A549 (cell line): Measurements from ENCODE around the gene ASPHD2.

ENCODE experiments used
- CTCF ChIP-seq: fragments of >200 bp; sonication (Bioruptor Twin); formaldehyde crosslinking; IDR thresholded peaks from 3 replicates; pipeline ENCODE4 v1.5.1; 2016
- EHMT2 ChIP-seq: fragments of 200-600 bp; sonication (generic); IDR thresholded peaks from 2 replicates; pipeline ENCODE4 v1.6.1; 2016; ENCODE audit warnings: antibody characterized with exemption, low read depth, mild to moderate bottlenecking, moderate library complexity
- EP300 ChIP-seq, 2 experiments: fragments of >200 bp; sonication (Bioruptor Twin); formaldehyde crosslinking; IDR thresholded peaks; 2 replicates in 1 of 2; 3 replicates in 1 of 2; pipeline ENCODE4 v1.6.1; 2016 to 2017
- POLR2A ChIP-seq: IDR thresholded peaks from 2 replicates; pipeline ENCODE4 v1.6.1; 2012; ENCODE audit warnings: mild to moderate bottlenecking, low read length
- POLR2AphosphoS2 ChIP-seq: conservative IDR thresholded peaks from 2 replicates; pipeline ENCODE4 v1.6.1; 2012; ENCODE audit warnings: low read length, improper control_type of control experiment, inconsistent platforms
- TF ChIP-seq, protein P1 (sequence below): IDR thresholded peaks from 2 replicates; pipeline ENCODE4 v1.6.1; 2012

- TF ChIP-seq POLR2AphosphoS2 (no peak), EP300 (IDR thresholded peaks at IDR 0.05) (no peak), CTCF (no peak), POLR2A (no peak), EHMT2 (no peak)
- TF ChIP-seq, protein P1, sequence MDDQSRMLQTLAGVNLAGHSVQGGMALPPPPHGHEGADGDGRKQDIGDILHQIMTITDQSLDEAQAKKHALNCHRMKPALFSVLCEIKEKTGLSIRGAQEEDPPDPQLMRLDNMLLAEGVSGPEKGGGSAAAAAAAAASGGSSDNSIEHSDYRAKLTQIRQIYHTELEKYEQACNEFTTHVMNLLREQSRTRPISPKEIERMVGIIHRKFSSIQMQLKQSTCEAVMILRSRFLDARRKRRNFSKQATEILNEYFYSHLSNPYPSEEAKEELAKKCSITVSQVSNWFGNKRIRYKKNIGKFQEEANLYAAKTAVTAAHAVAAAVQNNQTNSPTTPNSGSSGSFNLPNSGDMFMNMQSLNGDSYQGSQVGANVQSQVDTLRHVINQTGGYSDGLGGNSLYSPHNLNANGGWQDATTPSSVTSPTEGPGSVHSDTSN, result no peak
These were observed 38.0 kb upstream of the ASPHD2 start for GRCh38 chr22:26391091-26391490.
